ENCODE data around the gene OBSCN. TPM values are rescaled to one million over a fixed set of nuclear protein-coding genes. Genes with fewer than 3 reads are reported as not detected.

The OBSCN gene
- total RNA-seq, 4 donors from 2014 or later, result 15.0 to 46.6 (median 34.4) TPM

- 54% methylated on average over 2 of the region's 2 CpGs for WGBS
- TF ChIP-seq EP300 (IDR thresholded peaks at IDR 0.05) (no peak), CTCF (IDR thresholded peaks at IDR 0.05) (no peak), POLR2A (IDR thresholded peaks at IDR 0.05) (no peak), POLR2AphosphoS5 (IDR thresholded peaks at IDR 0.05) (no peak)
- Histone ChIP-seq H3K27me3 (no peaks in the 10 kb centered on the region), H3K4me1 (no peaks in the 10 kb centered on the region), H3K4me3 (no peak overlapping the region), H3K36me3 (no peaks in the 10 kb centered on the region), H3K27ac (no peak overlapping the region), H3K9me3 (peaks cover 10% of the 10 kb centered on the region)
- no peak for DNase-seq (ENCODE audit: low spot score in 2 of 2)
Observed at GRCh38 chr1:228198977-228199590, 8.8 kb upstream of the OBSCN start.

GRCh38 chr1:228204958-228205357, 2.9 kb upstream of the OBSCN start:
- H3K36me3 ChIP-seq, result no peaks in the 10 kb centered on the region
- H3K4me1 ChIP-seq, result peaks cover 5% of the 10 kb centered on the region
- DNase-seq (ENCODE audit: low spot score in 2 of 2), result peak in 1 of 2 donors; percentile 11
- 39% methylated on average over 8 of the region's 8 CpGs for WGBS
- TF ChIP-seq CTCF (IDR thresholded peaks at IDR 0.05) (no peak), POLR2AphosphoS5 (IDR thresholded peaks at IDR 0.05) (no peak), POLR2A (IDR thresholded peaks at IDR 0.05) (no peak), EP300 (IDR thresholded peaks at IDR 0.05) (no peak)
- no peaks in the 10 kb centered on the region for H3K9me3 ChIP-seq
- no peak overlapping the region for H3K27ac ChIP-seq
- peaks cover 8% of the 10 kb centered on the region for H3K27me3 ChIP-seq
- H3K4me3 ChIP-seq, result no peak overlapping the region

- H3K4me3 ChIP-seq, result no peak overlapping the region
- H3K4me1 ChIP-seq, result peaks cover 5% of the 10 kb centered on the region
- 45% methylated on average over 12 of the region's 15 CpGs for WGBS
- H3K27me3 ChIP-seq, result peaks cover 8% of the 10 kb centered on the region
- no peak for TF ChIP-seq POLR2AphosphoS5 (IDR thresholded peaks at IDR 0.05)
- TF ChIP-seq POLR2A (IDR thresholded peaks at IDR 0.05), result no peak
- DNase-seq (ENCODE audit: low spot score in 2 of 2), result peak; percentile 38 to 58
- H3K36me3 ChIP-seq, result no peaks in the 10 kb centered on the region
- no peak overlapping the region for H3K27ac ChIP-seq
- no peaks in the 10 kb centered on the region for H3K9me3 ChIP-seq
Observed at GRCh38 chr1:228205526-228206436, 2.1 kb upstream of the OBSCN start.

DNA sequence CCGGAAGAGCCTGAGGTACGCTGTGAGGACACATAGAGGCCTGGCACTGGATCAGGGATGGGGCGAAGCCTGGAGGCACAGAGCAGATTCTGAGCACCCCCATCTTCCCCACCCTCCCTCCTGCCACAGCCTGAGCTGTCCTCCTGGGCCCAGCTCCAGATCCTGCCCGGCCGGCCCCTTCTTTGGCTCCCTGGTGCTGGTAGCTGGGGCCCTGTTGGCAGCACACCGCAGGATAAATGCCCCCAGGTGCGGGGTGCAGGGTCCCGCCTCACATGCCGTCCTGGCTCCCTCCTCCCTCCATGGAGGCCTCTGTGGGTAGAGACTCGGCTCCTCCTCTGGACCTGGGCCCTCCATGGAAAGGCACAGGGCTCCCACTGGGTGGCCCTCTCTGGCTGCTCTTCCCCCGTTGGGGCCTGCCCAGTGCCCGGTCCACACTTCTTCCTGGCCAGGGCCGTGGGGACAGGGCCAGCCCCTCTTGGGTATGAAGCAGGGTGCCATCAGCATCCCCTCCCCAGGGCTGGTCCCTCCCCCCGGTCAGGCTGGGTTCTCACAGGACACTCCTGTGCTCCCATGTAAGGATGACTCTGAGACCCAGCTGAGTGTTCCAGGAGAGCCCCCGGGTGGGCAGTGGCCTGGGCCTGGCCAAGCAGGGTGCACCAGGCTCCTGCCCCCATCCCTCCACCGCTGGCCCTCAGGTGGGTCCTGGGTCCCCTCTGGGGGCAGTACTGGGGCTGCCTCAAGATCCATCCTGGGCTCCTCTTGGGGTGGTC, 1.1 kb upstream of the OBSCN start:
- 57% methylated on average over 8 of the region's 16 CpGs for WGBS

More for the DNA sequence above, 1.1 kb upstream of the OBSCN start:
- Histone ChIP-seq H3K9me3 (no peaks in the 10 kb centered on the region), H3K4me3 (no peak overlapping the region), H3K36me3 (no peaks in the 10 kb centered on the region), H3K27ac (no peak overlapping the region), H3K27me3 (peaks cover 8% of the 10 kb centered on the region), H3K4me1 (peaks cover 5% of the 10 kb centered on the region)
- no peak for TF ChIP-seq EP300 (IDR thresholded peaks at IDR 0.05)
- no peak for TF ChIP-seq CTCF (IDR thresholded peaks at IDR 0.05)
- DNase-seq (ENCODE audit: low spot score in 2 of 2), result peak; percentile 55 to 75

Data from suprapubic skin (tissue), 4 donors.